AG04450 (cell line): Measurements from ENCODE around the gene DKK2. TPM values are rescaled to one million over a fixed set of nuclear protein-coding genes. Genes with fewer than 3 reads are reported as not detected.

ENCODE experiments used
- CTCF ChIA-PET: fragments of 300-600, 350-600 bp; formaldehyde crosslinking; extraction: SDS; loops from one replicate; lab custom pipeline; 2022; ENCODE audit warnings: antibody characterized with exemption, inconsistent platforms; lab: Charles Lee
- POLR2A ChIA-PET: fragments of 350-600 bp; formaldehyde crosslinking; extraction: SDS; loops from one replicate; lab custom pipeline; 2021; ENCODE audit warnings: antibody characterized with exemption, inconsistent platforms; lab: Yijun Ruan, JAX
- DNase-seq: peaks from one replicate; pipeline ENCODE4 v3.0.0-alpha.2; 2011; ENCODE audit warnings: low read depth, low spot score
- H3K27ac ChIP-seq: one replicate; pipeline ENCODE4 v1.5.1; 2012; ENCODE audit warnings: low read depth, low read length, control low read depth
- H3K27me3 ChIP-seq: one replicate; pipeline ENCODE4 v1.6.0; 2012; ENCODE audit warnings: low read length; ENCODE audit not compliant: control insufficient read depth, insufficient read depth
- H3K4me3 ChIP-seq: 2 replicates; pipeline ENCODE4 v1.5.1; 2011; ENCODE audit warnings: mild to moderate bottlenecking, low read depth, low read length, control low read depth
- H3K9me3 ChIP-seq: 2 replicates; pipeline ENCODE4 v1.5.1; 2012; ENCODE audit warnings: low read length; ENCODE audit not compliant: control insufficient read depth, insufficient read depth
- polyA plus RNA-seq: library from polyadenylated mRNA; depleted of rRNA; stranded (reverse); fragments of >200 nt; gene quantifications from 2 replicates; pipeline ENCODE4 v1.2.3, GENCODE V29; 2011
- TF ChIP-seq, protein P1 (sequence below): IDR thresholded peaks from 2 replicates; pipeline ENCODE4 v1.5.1; 2011; ENCODE audit warnings: low read depth, low read length, control low read depth, inconsistent platforms

DKK2 gene
- polyA plus RNA-seq, 1 experiment = 0.74 TPM

- Histone ChIP-seq H3K9me3 (no peaks in the 10 kb centered on the region), H3K27ac (no peak overlapping the region), H3K27me3 (no peaks in the 10 kb centered on the region), H3K4me3 (no peak overlapping the region)
- CTCF ChIA-PET = no interaction called here
- POLR2A ChIA-PET = no interaction called here
- TF ChIP-seq, protein P1, sequence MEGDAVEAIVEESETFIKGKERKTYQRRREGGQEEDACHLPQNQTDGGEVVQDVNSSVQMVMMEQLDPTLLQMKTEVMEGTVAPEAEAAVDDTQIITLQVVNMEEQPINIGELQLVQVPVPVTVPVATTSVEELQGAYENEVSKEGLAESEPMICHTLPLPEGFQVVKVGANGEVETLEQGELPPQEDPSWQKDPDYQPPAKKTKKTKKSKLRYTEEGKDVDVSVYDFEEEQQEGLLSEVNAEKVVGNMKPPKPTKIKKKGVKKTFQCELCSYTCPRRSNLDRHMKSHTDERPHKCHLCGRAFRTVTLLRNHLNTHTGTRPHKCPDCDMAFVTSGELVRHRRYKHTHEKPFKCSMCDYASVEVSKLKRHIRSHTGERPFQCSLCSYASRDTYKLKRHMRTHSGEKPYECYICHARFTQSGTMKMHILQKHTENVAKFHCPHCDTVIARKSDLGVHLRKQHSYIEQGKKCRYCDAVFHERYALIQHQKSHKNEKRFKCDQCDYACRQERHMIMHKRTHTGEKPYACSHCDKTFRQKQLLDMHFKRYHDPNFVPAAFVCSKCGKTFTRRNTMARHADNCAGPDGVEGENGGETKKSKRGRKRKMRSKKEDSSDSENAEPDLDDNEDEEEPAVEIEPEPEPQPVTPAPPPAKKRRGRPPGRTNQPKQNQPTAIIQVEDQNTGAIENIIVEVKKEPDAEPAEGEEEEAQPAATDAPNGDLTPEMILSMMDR = no peak
- no peak for DNase-seq
These were observed 50.3 kb downstream of the DKK2 start for GRCh38 chr4:106985830-106986229.

DNA sequence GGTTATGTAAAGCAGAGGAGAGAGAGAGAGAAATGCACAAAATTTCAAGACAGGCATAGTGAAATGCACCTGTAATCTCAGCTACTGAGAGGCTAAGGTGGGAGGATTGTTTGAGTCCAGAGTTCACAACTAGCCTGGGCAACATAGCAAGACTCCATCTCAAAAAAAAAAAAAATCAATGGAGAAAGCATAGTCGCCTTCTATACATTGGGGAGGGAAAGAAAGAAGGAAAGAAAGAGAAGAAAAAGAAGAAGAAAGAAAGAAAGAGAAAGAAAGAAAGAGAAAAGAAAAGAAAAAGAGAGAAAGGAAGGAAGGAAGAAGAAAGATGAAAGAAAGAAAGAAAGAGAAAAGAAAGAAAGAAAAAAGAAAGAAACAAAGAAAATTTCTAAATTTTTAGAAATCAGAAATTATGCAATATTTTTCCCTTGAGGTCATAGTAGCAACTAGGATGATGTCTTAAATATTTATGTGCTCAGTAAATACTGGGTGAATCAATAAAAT is 53.4 kb downstream of the DKK2 start:
- DNase-seq = no peak
- Histone ChIP-seq H3K4me3 (no peak overlapping the region), H3K27me3 (no peaks in the 10 kb centered on the region), H3K9me3 (no peaks in the 10 kb centered on the region), H3K27ac (no peak overlapping the region)
- TF ChIP-seq, protein P1 = no peak
- ChIA-PET POLR2A (no interaction called here), CTCF (no interaction called here)

DNA sequence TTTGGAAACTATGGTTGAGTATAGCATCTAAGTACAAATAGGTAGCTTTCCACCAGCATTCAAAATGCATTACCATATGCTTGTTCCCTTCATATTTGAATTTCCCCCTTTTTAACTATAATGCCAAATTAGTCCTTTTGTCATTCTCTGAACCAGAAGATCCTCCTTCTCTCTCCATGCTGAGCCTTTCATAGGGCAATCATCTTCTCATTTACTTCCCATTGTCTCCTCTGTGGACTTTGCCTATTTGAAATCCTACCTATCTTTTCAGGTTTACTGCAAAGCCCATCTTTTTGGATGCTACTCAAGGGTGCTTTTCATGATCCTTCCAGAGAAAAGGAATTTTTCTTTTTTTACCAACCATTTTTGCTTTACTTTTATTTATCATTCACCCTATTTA is 54.7 kb downstream of the DKK2 start:
- Histone ChIP-seq H3K27ac (no peak overlapping the region), H3K9me3 (no peaks in the 10 kb centered on the region), H3K4me3 (no peak overlapping the region), H3K27me3 (no peaks in the 10 kb centered on the region)
- CTCF ChIA-PET = no interaction called here
- TF ChIP-seq, protein P1 = no peak
- POLR2A ChIA-PET = no interaction called here
- no peak for DNase-seq

- ChIA-PET CTCF (no interaction called here), POLR2A (no interaction called here)
- TF ChIP-seq, protein P1 = no peak
- DNase-seq = no peak
- Histone ChIP-seq H3K27me3 (no peaks in the 10 kb centered on the region), H3K27ac (no peak overlapping the region), H3K4me3 (no peak overlapping the region), H3K9me3 (no peaks in the 10 kb centered on the region)
These were observed 56.6 kb downstream of the DKK2 start for GRCh38 chr4:106979476-106979875.

GRCh38 chr4:106978046-106978774 is 57.9 kb downstream of the DKK2 start:
- ChIA-PET CTCF (no interaction called here), POLR2A (no interaction called here)
- DNase-seq = no peak
- H3K4me3 ChIP-seq = no peak overlapping the region
- H3K27me3 ChIP-seq = no peaks in the 10 kb centered on the region
- no peaks in the 10 kb centered on the region for H3K9me3 ChIP-seq
- no peak overlapping the region for H3K27ac ChIP-seq
- TF ChIP-seq, protein P1 = no peak
